Mucosa of rectum (tissue), 2 donors: Measurements from ENCODE around the gene CASP9.
"Not testable (repeated sequence)": the region's sequence is repeated elsewhere in the genome, so short reads cannot be mapped to it uniquely, and the experiment has no call there.

Experiments used
- H3K27ac ChIP-seq, 2 donors: one replicate each; pipeline ENCODE4 v1.7.0; 2013; ENCODE audit warnings: inconsistent platforms in 2 of 2, low read depth in 2 of 2, low read length in 2 of 2
- H3K27me3 ChIP-seq, 2 donors: one replicate each; pipeline ENCODE4 v1.7.0; 2013; ENCODE audit warnings: low read length in 2 of 2; ENCODE audit not compliant: control insufficient read depth in 2 of 2, insufficient read depth in 2 of 2
- H3K36me3 ChIP-seq, 2 donors: one replicate each; pipeline ENCODE4 v1.7.0; 2013; ENCODE audit warnings: low read length in 2 of 2; ENCODE audit not compliant: control insufficient read depth in 2 of 2, insufficient read depth in 2 of 2
- H3K4me1 ChIP-seq, 2 donors: one replicate each; pipeline ENCODE4 v1.7.0; 2013; ENCODE audit warnings: low read length in 2 of 2, mild to moderate bottlenecking in 1 of 2; ENCODE audit not compliant: control insufficient read depth in 2 of 2, insufficient read depth in 2 of 2
- H3K4me3 ChIP-seq, 2 donors: one replicate each; pipeline ENCODE4 v1.7.0; 2013; ENCODE audit warnings: low read length in 2 of 2
- H3K9ac ChIP-seq, 2 donors: one replicate each; pipeline ENCODE4 v1.7.0; 2013; ENCODE audit warnings: low read length in 2 of 2, low read depth in 1 of 2, mild to moderate bottlenecking in 1 of 2
- H3K9me3 ChIP-seq, 2 donors: one replicate each; pipeline ENCODE4 v1.7.0; 2013; ENCODE audit warnings: low read length in 2 of 2; ENCODE audit not compliant: control insufficient read depth in 2 of 2
- donor health status: healthy.
- donor health status: Normal muscosa, but diverticular disease.

CASP9 gene

GRCh38 chr1:15526490-15527339 lies 2.7 kb upstream of the CASP9 start, which contains the start of gene DNAJC16:
Gene DNAJC16, plus strand, starts transcription at chr1:15526848. Its CDS starts 2,258 bp downstream, at chr1:15529106.
- Histone ChIP-seq H3K27ac (peak within 1 kb of the TSS; percentile 99), H3K9ac (peak within 1 kb of the TSS; percentile 81 to 95), H3K36me3 (peaks cover 6 to 7% of the 10 kb centered on the region in 2 donors), H3K9me3 (no peaks in the 10 kb centered on the region), H3K4me3 (peak within 1 kb of the TSS; percentile 80 to 95), H3K4me1 (peaks cover 28% of the 10 kb centered on the region in 2 donors), H3K27me3 (no peaks in the 10 kb centered on the region)

- Histone ChIP-seq H3K4me3 (peak overlapping the region; percentile 72 to 95), H3K36me3 (peaks cover 4 to 6% of the 10 kb centered on the region in 2 donors), H3K4me1 (peaks cover 28% of the 10 kb centered on the region in 2 donors), H3K27me3 (no peaks in the 10 kb centered on the region), H3K9me3 (no peaks in the 10 kb centered on the region), H3K9ac (peak overlapping the region; percentile 76 to 90), H3K27ac (peak overlapping the region; percentile 99)
Measured at GRCh38 chr1:15526021-15526489, 2.0 kb upstream of the CASP9 start.

- H3K36me3 ChIP-seq: peaks cover 0 to 2% of the 10 kb centered on the region in 2 donors
- peak overlapping the region; percentile 76 to 90 for H3K9ac ChIP-seq
- H3K4me1 ChIP-seq: peaks cover 28% of the 10 kb centered on the region in 2 donors
- peak overlapping the region; percentile 72 to 95 for H3K4me3 ChIP-seq
- H3K9me3 ChIP-seq: no peaks in the 10 kb centered on the region
- H3K27ac ChIP-seq: peak overlapping the region; percentile 99
- H3K27me3 ChIP-seq: no peaks in the 10 kb centered on the region
Measured at GRCh38 chr1:15525050-15526020, 1.3 kb upstream of the CASP9 start.

GRCh38 chr1:15524283-15525049 lies 451 bp upstream of the CASP9 start:
- Histone ChIP-seq H3K9me3 (no peaks in the 10 kb centered on the region), H3K36me3 (no peaks in the 10 kb centered on the region), H3K27me3 (no peaks in the 10 kb centered on the region), H3K27ac (peak overlapping the region; percentile 99), H3K9ac (peak overlapping the region in 1 of 2 donors; percentile 80), H3K4me3 (peak overlapping the region; percentile 82 to 86), H3K4me1 (peaks cover 28% of the 10 kb centered on the region in 2 donors)

GRCh38 chr1:15523104-15524020 lies 653 bp downstream of the CASP9 start:
- Histone ChIP-seq H3K4me1 (peaks cover 28% of the 10 kb centered on the region in 2 donors), H3K27ac (peak overlapping the region; percentile 94 to 98), H3K9me3 (no peaks in the 10 kb centered on the region), H3K27me3 (no peaks in the 10 kb centered on the region), H3K36me3 (peaks cover 0 to under 1% of the 10 kb centered on the region in 2 donors), H3K9ac (peak overlapping the region; percentile 88 to 97), H3K4me3 (peak overlapping the region; percentile 82 to 84)

- Histone ChIP-seq H3K9ac (no peak overlapping the region), H3K4me3 (no peak overlapping the region), H3K36me3 (peaks cover 0 to 5% of the 10 kb centered on the region in 2 donors), H3K9me3 (no peaks in the 10 kb centered on the region), H3K27me3 (no peaks in the 10 kb centered on the region), H3K27ac (no peak overlapping the region), H3K4me1 (peaks cover 24 to 25% of the 10 kb centered on the region in 2 donors)
Measured at GRCh38 chr1:15522551-15522950, 1.5 kb downstream of the CASP9 start.

- not testable (repeated sequence) for H3K4me3 ChIP-seq, H3K27me3 ChIP-seq, H3K27ac ChIP-seq, H3K9ac ChIP-seq, H3K9me3 ChIP-seq
- Histone ChIP-seq H3K36me3 (peaks cover 0 to 14% of the 10 kb centered on the region in 2 donors), H3K4me1 (peaks cover 19% of the 10 kb centered on the region in 2 donors)
Measured at GRCh38 chr1:15521206-15521906, 2.7 kb downstream of the CASP9 start.

- Histone ChIP-seq H3K9ac (no peak overlapping the region), H3K27me3 (no peaks in the 10 kb centered on the region), H3K36me3 (peaks cover 0 to 14% of the 10 kb centered on the region in 2 donors), H3K27ac (no peak overlapping the region), H3K9me3 (no peaks in the 10 kb centered on the region), H3K4me1 (peaks cover 9 to 13% of the 10 kb centered on the region in 2 donors), H3K4me3 (no peak overlapping the region)
Measured at GRCh38 chr1:15519625-15520024, 4.4 kb downstream of the CASP9 start.
